Ovary (tissue), 3 donors: ENCODE measurements around the gene CLDN2.

Source experiments
- EP300 ChIP-seq: sonication (generic); formaldehyde crosslinking; IDR thresholded peaks from one replicate; pipeline ENCODE4 v1.6.1; 2017; ENCODE audit warnings: antibody characterized with exemption
- POLR2A ChIP-seq: fragments of 450-650 bp; IDR thresholded peaks from one replicate; pipeline ENCODE4 v1.6.1; 2017; ENCODE audit warnings: antibody characterized with exemption, mild to moderate bottlenecking, moderate library complexity
- TF ChIP-seq, protein P1 (sequence below), 3 donors: fragments of 450-650 bp in 2 of 3; fragments of 200-600 bp in 1 of 3; IDR thresholded peaks; one replicate each; pipeline versions ENCODE4 v1.5.1 to v1.8.0; 2016 to 2022; ENCODE audit warnings: antibody characterized with exemption in 3 of 3, mild to moderate bottlenecking in 1 of 3
- donor health status: DM: no; HTN: no; CAD: no.

- TF ChIP-seq, protein P1, sequence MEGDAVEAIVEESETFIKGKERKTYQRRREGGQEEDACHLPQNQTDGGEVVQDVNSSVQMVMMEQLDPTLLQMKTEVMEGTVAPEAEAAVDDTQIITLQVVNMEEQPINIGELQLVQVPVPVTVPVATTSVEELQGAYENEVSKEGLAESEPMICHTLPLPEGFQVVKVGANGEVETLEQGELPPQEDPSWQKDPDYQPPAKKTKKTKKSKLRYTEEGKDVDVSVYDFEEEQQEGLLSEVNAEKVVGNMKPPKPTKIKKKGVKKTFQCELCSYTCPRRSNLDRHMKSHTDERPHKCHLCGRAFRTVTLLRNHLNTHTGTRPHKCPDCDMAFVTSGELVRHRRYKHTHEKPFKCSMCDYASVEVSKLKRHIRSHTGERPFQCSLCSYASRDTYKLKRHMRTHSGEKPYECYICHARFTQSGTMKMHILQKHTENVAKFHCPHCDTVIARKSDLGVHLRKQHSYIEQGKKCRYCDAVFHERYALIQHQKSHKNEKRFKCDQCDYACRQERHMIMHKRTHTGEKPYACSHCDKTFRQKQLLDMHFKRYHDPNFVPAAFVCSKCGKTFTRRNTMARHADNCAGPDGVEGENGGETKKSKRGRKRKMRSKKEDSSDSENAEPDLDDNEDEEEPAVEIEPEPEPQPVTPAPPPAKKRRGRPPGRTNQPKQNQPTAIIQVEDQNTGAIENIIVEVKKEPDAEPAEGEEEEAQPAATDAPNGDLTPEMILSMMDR (IDR thresholded peaks at IDR 0.05): no peak
- no peak for TF ChIP-seq EP300
- no peak for TF ChIP-seq POLR2A
These were observed 56.2 kb downstream of the CLDN2 start for GRCh38 chrX:106976416-106976815.
